ENCODE data around the gene MKRN2. TPM values are rescaled to one million over a fixed set of nuclear protein-coding genes. Genes with fewer than 3 reads are reported as not detected.

The MKRN2 gene
- total RNA-seq, 2 experiments from 2014 or later = 19.0 to 20.3 TPM

GRCh38 chr3:12588039-12589009 is 31.4 kb downstream of the MKRN2 start:
- Mint-ChIP-seq H3K27me3 (no peaks in the 10 kb centered on the region), H3K4me3 (no peak overlapping the region), H3K4me1 (ENCODE audit: low read depth) (no peaks in the 10 kb centered on the region), H3K27ac (peak overlapping the region; percentile 48), H3K9me3 (no peaks in the 10 kb centered on the region), H3K36me3 (ENCODE audit: low read depth) (peaks cover 88% of the 10 kb centered on the region)
- ATAC-seq (ENCODE audit: poor library complexity) = no peak
- Histone ChIP-seq H3K4me1 (ENCODE audit: insufficient read depth, low read length) (no peaks in the 10 kb centered on the region), H3K9me3 (ENCODE audit: control insufficient read depth in 1 of 2, insufficient read depth in 1 of 2, low read length in 2 of 2) (no peaks in the 10 kb centered on the region), H3K27ac (ENCODE audit: low read depth in 1 of 2, low read length in 2 of 2) (no peak overlapping the region), H3K36me3 (ENCODE audit: insufficient read depth, low read length) (peaks cover 83% of the 10 kb centered on the region), H3K27me3 (ENCODE audit: control insufficient read depth in 1 of 2, insufficient read depth in 2 of 2, low read length in 2 of 2) (no peaks in the 10 kb centered on the region), H3K4me3 (ENCODE audit: low read length) (no peak overlapping the region)
- intact Hi-C loops (cut with DNase I, micrococcal nuclease) = no loop called here
- TF ChIP-seq, protein P1, sequence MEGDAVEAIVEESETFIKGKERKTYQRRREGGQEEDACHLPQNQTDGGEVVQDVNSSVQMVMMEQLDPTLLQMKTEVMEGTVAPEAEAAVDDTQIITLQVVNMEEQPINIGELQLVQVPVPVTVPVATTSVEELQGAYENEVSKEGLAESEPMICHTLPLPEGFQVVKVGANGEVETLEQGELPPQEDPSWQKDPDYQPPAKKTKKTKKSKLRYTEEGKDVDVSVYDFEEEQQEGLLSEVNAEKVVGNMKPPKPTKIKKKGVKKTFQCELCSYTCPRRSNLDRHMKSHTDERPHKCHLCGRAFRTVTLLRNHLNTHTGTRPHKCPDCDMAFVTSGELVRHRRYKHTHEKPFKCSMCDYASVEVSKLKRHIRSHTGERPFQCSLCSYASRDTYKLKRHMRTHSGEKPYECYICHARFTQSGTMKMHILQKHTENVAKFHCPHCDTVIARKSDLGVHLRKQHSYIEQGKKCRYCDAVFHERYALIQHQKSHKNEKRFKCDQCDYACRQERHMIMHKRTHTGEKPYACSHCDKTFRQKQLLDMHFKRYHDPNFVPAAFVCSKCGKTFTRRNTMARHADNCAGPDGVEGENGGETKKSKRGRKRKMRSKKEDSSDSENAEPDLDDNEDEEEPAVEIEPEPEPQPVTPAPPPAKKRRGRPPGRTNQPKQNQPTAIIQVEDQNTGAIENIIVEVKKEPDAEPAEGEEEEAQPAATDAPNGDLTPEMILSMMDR (IDR thresholded peaks at IDR 0.05) = no peak
- ChIA-PET POLR2A (interaction anchor here (1.4 kb wide), 1 partner anchor 76 kb away, joined by 4 read pairs; no protein-coding TSS in a partner anchor), CTCF (interaction anchor here (0.6 kb wide), 1 partner anchor 444 kb away, joined by 3 read pairs; no protein-coding TSS in a partner anchor)
- no peak for DNase-seq

DNA sequence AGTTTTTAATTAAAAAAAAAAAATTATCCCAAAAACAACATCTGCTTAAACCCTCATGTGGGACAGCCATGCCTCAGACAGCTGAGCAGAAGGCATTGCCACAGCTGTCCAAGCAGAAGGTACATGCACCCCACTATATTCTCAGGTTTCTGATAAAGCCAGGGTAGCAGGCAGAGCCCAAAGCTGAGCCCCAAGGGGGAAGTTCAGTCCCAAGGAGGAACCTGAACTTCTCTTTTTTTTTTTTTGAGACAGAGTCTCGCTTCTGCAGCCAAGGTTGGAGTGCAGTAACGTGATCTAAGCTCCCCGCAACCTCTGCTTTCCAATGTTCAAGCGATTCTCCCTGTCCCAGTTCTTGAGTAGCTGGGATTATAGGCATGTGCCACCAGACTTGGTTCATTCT is 33.2 kb downstream of the MKRN2 start:
- DNase-seq = no peak
- Histone ChIP-seq H3K27ac (ENCODE audit: low read depth in 1 of 2, low read length in 2 of 2) (no peak overlapping the region), H3K4me1 (ENCODE audit: insufficient read depth, low read length) (no peaks in the 10 kb centered on the region), H3K27me3 (ENCODE audit: control insufficient read depth in 1 of 2, insufficient read depth in 2 of 2, low read length in 2 of 2) (no peaks in the 10 kb centered on the region), H3K9me3 (ENCODE audit: control insufficient read depth in 1 of 2, insufficient read depth in 1 of 2, low read length in 2 of 2) (no peaks in the 10 kb centered on the region), H3K4me3 (ENCODE audit: low read length) (no peak overlapping the region), H3K36me3 (ENCODE audit: insufficient read depth, low read length) (peaks cover 82% of the 10 kb centered on the region)
- TF ChIP-seq, protein P1 (IDR thresholded peaks at IDR 0.05) = no peak
- POLR2A ChIA-PET = interaction anchor here (1.1 to 1.4 kb wide), 2 partner anchors 18 to 74 kb away, joined by 3 to 4 read pairs; no protein-coding TSS in a partner anchor
- CTCF ChIA-PET = no interaction called here
- no peaks in the 10 kb centered on the region for H3K9me3 Mint-ChIP-seq
- no peak for ATAC-seq (ENCODE audit: poor library complexity)
- no peak overlapping the region for H3K27ac Mint-ChIP-seq
- intact Hi-C loops (cut with DNase I, micrococcal nuclease) = no loop called here
- H3K4me3 Mint-ChIP-seq = no peak overlapping the region
- H3K36me3 Mint-ChIP-seq (ENCODE audit: low read depth) = peaks cover 89% of the 10 kb centered on the region
- H3K4me1 Mint-ChIP-seq (ENCODE audit: low read depth) = no peaks in the 10 kb centered on the region
- H3K27me3 Mint-ChIP-seq = no peaks in the 10 kb centered on the region

GRCh38 chr3:12591456-12591855 is 34.6 kb downstream of the MKRN2 start:
- no peak overlapping the region for H3K4me3 ChIP-seq (ENCODE audit: low read length)
- no peak for DNase-seq
- H3K9me3 ChIP-seq (ENCODE audit: control insufficient read depth in 1 of 2, insufficient read depth in 1 of 2, low read length in 2 of 2) = no peaks in the 10 kb centered on the region
- ATAC-seq (ENCODE audit: poor library complexity) = no peak
- H3K27me3 ChIP-seq (ENCODE audit: control insufficient read depth in 1 of 2, insufficient read depth in 2 of 2, low read length in 2 of 2) = no peaks in the 10 kb centered on the region
- peaks cover 83% of the 10 kb centered on the region for H3K36me3 ChIP-seq (ENCODE audit: insufficient read depth, low read length)
- Mint-ChIP-seq H3K27ac (peak overlapping the region; percentile 58), H3K4me1 (ENCODE audit: low read depth) (no peaks in the 10 kb centered on the region), H3K36me3 (ENCODE audit: low read depth) (peaks cover 86% of the 10 kb centered on the region), H3K9me3 (no peaks in the 10 kb centered on the region), H3K4me3 (no peak overlapping the region), H3K27me3 (no peaks in the 10 kb centered on the region)
- CTCF ChIA-PET = no interaction called here
- H3K4me1 ChIP-seq (ENCODE audit: insufficient read depth, low read length) = no peaks in the 10 kb centered on the region
- intact Hi-C loops (cut with DNase I, micrococcal nuclease) = no loop called here
- TF ChIP-seq, protein P1 (IDR thresholded peaks at IDR 0.05) = no peak
- POLR2A ChIA-PET = no interaction called here
- H3K27ac ChIP-seq (ENCODE audit: low read depth in 1 of 2, low read length in 2 of 2) = no peak overlapping the region

All from CD4-positive, alpha-beta T cell (primary cell).